Esophagus muscularis mucosa (tissue), 4 donors: Measurements from ENCODE around the gene MYO16. TPM values are rescaled to one million over a fixed set of nuclear protein-coding genes. Genes with fewer than 3 reads are reported as not detected.

ENCODE experiments used
- DNase-seq: peaks from one replicate; pipeline ENCODE4 v3.0.0-alpha.2; 2017; ENCODE audit errors: extremely low spot score
- H3K27ac ChIP-seq, 4 donors: fragments of 200-600 bp; sonication (generic); replicated peaks in 1 of 4; 1 replicate in 3 of 4; 2 replicates in 1 of 4; pipeline ENCODE4 v1.5.1; 2016 to 2019; ENCODE audit warnings: mild to moderate bottlenecking in 1 of 4
- H3K27me3 ChIP-seq, 4 donors: fragments of 200-600 bp; sonication (generic); one replicate each; pipeline versions ENCODE4 v1.5.1 to v1.6.0; 2016 to 2019
- H3K36me3 ChIP-seq, 4 donors: fragments of 200-600 bp; sonication (generic); one replicate each; pipeline ENCODE4 v1.5.1; 2016 to 2019
- H3K4me1 ChIP-seq, 4 donors: fragments of 200-600 bp; sonication (generic); one replicate each; pipeline ENCODE4 v1.5.1; 2016 to 2019
- H3K4me3 ChIP-seq, 4 donors: fragments of 200-600 bp; sonication (generic); 1 replicate in 2 of 4; 2 replicates in 2 of 4; pipeline ENCODE4 v1.5.1; 2016 to 2019; ENCODE audit warnings: mild to moderate bottlenecking in 4 of 4, moderate library complexity in 1 of 4
- H3K9me3 ChIP-seq, 4 donors: fragments of 200-600 bp; sonication (generic); 1 replicate in 3 of 4; 2 replicates in 1 of 4; pipeline ENCODE4 v1.5.1; 2016 to 2019
- CTCF ChIP-seq, 3 experiments: fragments of 200-600 bp in 2 of 3; fragments of 450-650 bp in 1 of 3; sonication (generic) in 2 of 3; IDR thresholded peaks; one replicate each; pipeline ENCODE4 v1.5.1; 2017 to 2019; ENCODE audit warnings: antibody characterized with exemption in 3 of 3, mild to moderate bottlenecking in 2 of 3, moderate library complexity in 1 of 3
- EP300 ChIP-seq: sonication (generic); formaldehyde crosslinking; IDR thresholded peaks from one replicate; pipeline ENCODE4 v1.6.1; 2017; ENCODE audit warnings: antibody characterized with exemption
- POLR2A ChIP-seq: fragments of 450-650 bp; IDR thresholded peaks from one replicate; pipeline ENCODE4 v1.6.1; 2017; ENCODE audit warnings: antibody characterized with exemption, moderate library complexity, mild to moderate bottlenecking, low read depth
- POLR2AphosphoS5 ChIP-seq, 2 donors: sonication (generic); formaldehyde crosslinking; IDR thresholded peaks; one replicate each; pipeline ENCODE4 v1.6.1; 2017; ENCODE audit warnings: antibody characterized with exemption in 2 of 2
- WGBS: methylation state at CpG from one replicate; pipeline ENCODE4 v1.1.5; 2018; 5-methylcytosine and 5-hydroxymethylcytosine counted together
- intact Hi-C: fragments of 100-400 bp; cut with DNase I; formaldehyde crosslinking; loops from one replicate; pipeline ENCODE4 v1.15.1; 2023
- total RNA-seq, 4 donors: library from RNA; depleted of rRNA; stranded (reverse); fragments of >200 nt; gene quantifications; one replicate each; pipeline versions ENCODE4 v1.1.0 to v1.2.1, GENCODE V29; 2016

Gene MYO16
- total RNA-seq, 4 donors from 2014 or later = 1.2 to 3.7 (median 1.8) TPM

- Histone ChIP-seq H3K4me1 (peaks cover 0 to 6% (median 3%) of the 10 kb centered on the region in 4 donors), H3K4me3 (no peak overlapping the region), H3K9me3 (no peaks in the 10 kb centered on the region), H3K27me3 (no peaks in the 10 kb centered on the region), H3K36me3 (no peaks in the 10 kb centered on the region), H3K27ac (no peak overlapping the region)
- TF ChIP-seq CTCF (IDR thresholded peaks at IDR 0.05) (no peak), POLR2A (no peak), POLR2AphosphoS5 (IDR thresholded peaks at IDR 0.05) (no peak), EP300 (no peak)
- WGBS = 88% methylated on average over 6 of the region's 6 CpGs
- intact Hi-C loops = loop anchor here (5.0 kb wide), 1 partner anchor 34 kb away; no protein-coding TSS in a partner anchor
- peak; percentile 19 for DNase-seq
Measured at GRCh38 chr13:109163037-109163379, 533.6 kb downstream of the MYO16 start.

GRCh38 chr13:109165417-109165904 is 536.0 kb downstream of the MYO16 start:
- Histone ChIP-seq H3K4me3 (no peak overlapping the region), H3K36me3 (no peaks in the 10 kb centered on the region), H3K4me1 (no peaks in the 10 kb centered on the region), H3K27ac (no peak overlapping the region), H3K9me3 (no peaks in the 10 kb centered on the region), H3K27me3 (no peaks in the 10 kb centered on the region)
- 78% methylated on average over 6 of the region's 6 CpGs for WGBS
- intact Hi-C loops = no loop called here
- peak; percentile 57 for DNase-seq
- no peak for TF ChIP-seq POLR2AphosphoS5 (IDR thresholded peaks at IDR 0.05)
- no peak for TF ChIP-seq EP300
- TF ChIP-seq CTCF (IDR thresholded peaks at IDR 0.05) = no peak
- TF ChIP-seq POLR2A = no peak

GRCh38 chr13:109166804-109167203 is 537.4 kb downstream of the MYO16 start:
- WGBS = 70% methylated on average over 2 of the region's 2 CpGs
- intact Hi-C loops = no loop called here
- Histone ChIP-seq H3K9me3 (no peaks in the 10 kb centered on the region), H3K36me3 (no peaks in the 10 kb centered on the region), H3K27me3 (no peaks in the 10 kb centered on the region), H3K4me3 (no peak overlapping the region), H3K4me1 (no peaks in the 10 kb centered on the region), H3K27ac (no peak overlapping the region)
- peak; percentile 66 for DNase-seq
- TF ChIP-seq EP300 = no peak
- no peak for TF ChIP-seq POLR2A
- no peak for TF ChIP-seq POLR2AphosphoS5 (IDR thresholded peaks at IDR 0.05)
- no peak for TF ChIP-seq CTCF (IDR thresholded peaks at IDR 0.05)

- Histone ChIP-seq H3K9me3 (no peaks in the 10 kb centered on the region), H3K36me3 (no peaks in the 10 kb centered on the region), H3K27ac (no peak overlapping the region), H3K4me1 (no peaks in the 10 kb centered on the region), H3K27me3 (no peaks in the 10 kb centered on the region), H3K4me3 (no peak overlapping the region)
- intact Hi-C loops = no loop called here
- no peak for TF ChIP-seq CTCF (IDR thresholded peaks at IDR 0.05)
- no peak for TF ChIP-seq POLR2A
- TF ChIP-seq POLR2AphosphoS5 (IDR thresholded peaks at IDR 0.05) = no peak
- no peak for TF ChIP-seq EP300
- DNase-seq = no peak
- WGBS = 81% methylated on average over 2 of the region's 2 CpGs
Measured at GRCh38 chr13:109172136-109172535, 542.7 kb downstream of the MYO16 start.

- H3K4me3 ChIP-seq = no peak overlapping the region
- WGBS = 84% methylated on average over 5 of the region's 5 CpGs
Measured at GRCh38 chr13:109175666-109176065, 546.3 kb downstream of the MYO16 start.

More at GRCh38 chr13:109175666-109176065, 546.3 kb downstream of the MYO16 start:
- H3K4me1 ChIP-seq = no peaks in the 10 kb centered on the region
- intact Hi-C loops = no loop called here
- no peaks in the 10 kb centered on the region for H3K9me3 ChIP-seq
- no peak for DNase-seq
- no peaks in the 10 kb centered on the region for H3K27me3 ChIP-seq
- TF ChIP-seq CTCF (IDR thresholded peaks at IDR 0.05) (no peak), POLR2AphosphoS5 (IDR thresholded peaks at IDR 0.05) (no peak), POLR2A (no peak), EP300 (no peak)
- H3K27ac ChIP-seq = no peak overlapping the region
- no peaks in the 10 kb centered on the region for H3K36me3 ChIP-seq
